Activated CD8-positive, alpha-beta T cell treated with anti-CD3 and anti-CD28 coated beads, Interleukin-2, amount 10 ng/mL, durations not matched to agents 7 days and 5 days (primary cell): ENCODE results near the gene RSRC1. TPM values are rescaled to one million over a fixed set of nuclear protein-coding genes. Genes with fewer than 3 reads are reported as not detected.

Experiments used
- ATAC-seq: fragments of 150-1000 bp; cut with Tn5 transposase; one replicate; pipeline ENCODE4 v1.10.0; 2021; ENCODE audit warnings: moderate library complexity
- CTCF ChIA-PET: fragments of 350-600 bp; sonication (Branson Sonifier 250); formaldehyde crosslinking; loops from one replicate; lab custom pipeline; 2021; ENCODE audit warnings: antibody characterized with exemption; lab: Charles Lee
- POLR2A ChIA-PET: fragments of 350-600 bp; sonication (Branson Sonifier 250); formaldehyde crosslinking; loops from one replicate; lab custom pipeline; 2021; ENCODE audit warnings: antibody characterized with exemption; lab: Charles Lee
- DNase-seq: peaks from one replicate; pipeline ENCODE4 v3.0.0-alpha.2; 2020
- H3K27ac Mint-ChIP-seq: one replicate; pipeline ENCODE4 v1.8.0; 2021; ENCODE audit warnings: mild to moderate bottlenecking, mixed read lengths
- H3K27me3 Mint-ChIP-seq: one replicate; pipeline ENCODE4 v1.8.0; 2021; ENCODE audit warnings: low read depth, mixed read lengths
- H3K36me3 Mint-ChIP-seq: one replicate; pipeline ENCODE4 v1.8.0; 2021; ENCODE audit warnings: low read depth, mixed read lengths
- H3K4me1 Mint-ChIP-seq: one replicate; pipeline ENCODE4 v1.8.0; 2021; ENCODE audit warnings: low read depth, mixed read lengths
- H3K4me3 Mint-ChIP-seq: one replicate; pipeline ENCODE4 v1.8.0; 2021; ENCODE audit warnings: mild to moderate bottlenecking, mixed read lengths
- H3K9me3 Mint-ChIP-seq: one replicate; pipeline ENCODE4 v1.8.0; 2022; ENCODE audit warnings: mixed read lengths; ENCODE audit not compliant: insufficient read depth
- total RNA-seq, 2 experiments: library from RNA; stranded (reverse); gene quantifications; one replicate each; pipeline ENCODE4 v1.2.3, GENCODE V29; 2021

RSRC1 gene
- total RNA-seq, 2 experiments from 2014 or later = 44.9 to 47.9 TPM

DNA sequence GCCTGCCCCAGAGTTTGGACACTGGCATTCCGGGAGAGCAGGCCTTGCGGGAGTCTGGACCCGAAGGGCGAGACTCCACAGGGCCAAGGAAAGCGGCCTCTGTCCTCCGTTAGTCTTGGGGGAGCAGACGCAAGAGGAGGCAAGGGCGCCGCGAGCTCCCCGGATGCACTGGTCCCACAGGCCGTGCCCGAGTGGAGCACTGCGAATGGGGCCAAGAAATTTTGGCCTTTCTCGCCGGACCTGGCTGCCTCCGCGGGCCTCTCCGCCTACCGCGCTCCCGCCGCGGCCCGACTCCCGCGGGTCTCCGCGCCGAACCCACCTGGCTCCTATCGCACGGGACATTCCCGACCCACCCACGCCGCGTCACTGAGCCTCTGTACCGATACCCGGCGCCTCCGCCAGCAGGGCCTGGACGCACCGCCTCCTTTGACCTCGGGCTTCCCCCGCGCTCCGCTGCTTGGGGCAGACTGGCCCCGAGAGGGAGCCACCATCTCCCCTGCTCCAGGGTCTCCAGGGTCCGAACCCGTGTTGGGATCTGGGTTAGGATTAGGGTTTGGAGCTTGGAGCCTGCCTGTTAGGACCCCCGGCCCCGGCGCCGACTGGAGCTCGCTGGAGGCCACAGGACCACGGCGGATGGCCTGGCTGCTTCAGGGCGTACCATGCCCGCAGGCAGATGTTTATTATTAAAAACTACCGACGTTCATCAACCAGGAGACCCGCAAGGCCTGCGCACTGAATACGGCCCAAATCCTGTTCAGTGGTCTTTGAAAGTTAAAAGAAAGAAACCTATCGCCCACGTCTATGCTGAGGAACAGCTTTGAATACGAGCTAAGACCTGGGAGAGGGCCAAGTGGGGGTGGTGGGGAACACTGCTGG is 15.4 kb upstream of the RSRC1 start:
- Mint-ChIP-seq H3K27ac (no peak overlapping the region), H3K27me3 (peaks cover 79% of the 10 kb centered on the region), H3K4me1 (peaks cover 15% of the 10 kb centered on the region), H3K36me3 (peaks cover 3% of the 10 kb centered on the region), H3K9me3 (no peaks in the 10 kb centered on the region), H3K4me3 (no peak overlapping the region)
- ChIA-PET POLR2A (interaction anchor here (0.8 kb wide), 1 partner anchor 9 kb away, joined by 3 read pairs; no protein-coding TSS in a partner anchor), CTCF (no interaction called here)
- ATAC-seq (no peak), DNase-seq (no peak)

DNA sequence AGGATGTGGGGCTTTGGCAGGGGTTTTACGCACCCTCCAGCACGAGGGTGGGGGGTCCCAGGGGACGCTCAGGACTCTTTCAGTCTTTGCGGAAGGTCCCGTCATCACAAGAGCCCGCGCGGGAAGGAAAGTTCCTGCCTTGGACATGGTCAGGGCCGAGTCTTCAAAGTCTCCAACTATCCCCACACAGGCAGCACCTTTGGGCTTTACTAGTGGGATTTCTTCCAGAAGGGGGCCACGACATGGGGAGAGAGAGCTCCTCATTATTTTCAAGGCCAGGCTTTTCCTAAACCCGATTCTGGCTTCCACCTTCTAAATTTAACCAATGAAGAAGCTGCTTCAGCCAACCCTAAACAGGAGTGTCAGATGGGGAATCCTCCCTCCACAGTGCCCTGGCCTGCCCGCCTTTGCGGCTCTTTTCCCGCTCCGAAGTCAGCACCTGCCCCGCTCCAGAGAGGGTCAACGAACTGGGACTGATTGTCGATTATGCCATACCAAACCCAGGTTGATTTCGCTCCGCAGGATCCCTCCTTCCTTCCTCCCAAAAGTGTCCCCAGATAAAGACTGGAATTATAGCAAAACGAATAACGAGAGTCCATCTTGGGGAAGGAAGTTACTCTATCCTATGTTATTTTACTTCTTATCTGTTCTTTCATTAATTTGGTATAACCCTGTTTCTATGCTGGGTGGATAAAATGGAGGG is 14.6 kb upstream of the RSRC1 start:
- Mint-ChIP-seq H3K36me3 (peaks cover 3% of the 10 kb centered on the region), H3K9me3 (no peaks in the 10 kb centered on the region), H3K4me3 (no peak overlapping the region), H3K4me1 (peaks cover 15% of the 10 kb centered on the region), H3K27ac (no peak overlapping the region), H3K27me3 (peaks cover 79% of the 10 kb centered on the region)
- CTCF ChIA-PET = no interaction called here
- ATAC-seq = no peak
- no peak for DNase-seq
- POLR2A ChIA-PET = interaction anchor here (0.8 kb wide), 1 partner anchor 8 kb away, joined by 3 read pairs; no protein-coding TSS in a partner anchor

DNA sequence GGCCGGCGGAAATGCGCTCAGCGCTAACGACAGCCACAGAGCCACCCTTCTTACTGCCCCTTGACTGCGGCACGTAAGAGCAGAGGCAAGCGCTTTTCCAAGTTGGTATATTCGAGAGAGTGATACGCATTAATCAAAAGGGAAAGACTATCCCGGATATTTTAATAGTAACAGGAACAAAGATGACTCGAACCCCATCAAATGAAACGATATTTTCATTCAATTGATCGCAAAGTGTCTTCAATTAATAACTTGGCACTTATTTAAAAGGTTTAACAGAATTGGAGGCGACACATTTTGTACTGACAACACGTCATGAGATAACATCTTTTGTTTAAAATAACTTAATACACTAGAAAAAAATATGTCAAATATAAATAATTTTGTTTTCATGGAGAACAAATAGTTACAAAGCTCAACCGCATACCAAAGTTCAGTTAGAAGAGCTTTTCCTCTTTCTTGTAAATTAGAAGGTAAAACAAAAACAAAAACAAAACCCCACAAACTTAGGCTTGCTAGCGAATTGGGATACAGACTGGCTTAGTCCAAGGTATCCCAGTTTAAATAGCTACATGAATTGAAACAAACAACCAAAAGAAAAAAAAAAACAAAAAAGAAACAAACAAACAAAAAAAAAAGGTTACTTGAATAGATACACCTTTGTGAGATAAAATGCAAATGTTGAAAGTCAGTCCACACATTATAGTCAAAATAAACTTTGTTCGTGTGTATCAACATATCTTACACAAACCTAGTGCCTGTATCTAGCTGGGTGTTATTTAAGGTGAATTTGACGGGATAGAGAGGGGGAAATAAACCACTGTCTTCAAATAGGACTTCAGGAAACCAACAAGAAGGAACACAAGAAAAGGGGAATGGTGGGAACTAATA is 13.8 kb upstream of the RSRC1 start:
- DNase-seq = no peak
- ChIA-PET POLR2A (no interaction called here), CTCF (no interaction called here)
- Mint-ChIP-seq H3K36me3 (peaks cover 3% of the 10 kb centered on the region), H3K27ac (no peak overlapping the region), H3K4me3 (no peak overlapping the region), H3K4me1 (peaks cover 15% of the 10 kb centered on the region), H3K27me3 (peaks cover 80% of the 10 kb centered on the region), H3K9me3 (no peaks in the 10 kb centered on the region)
- no peak for ATAC-seq

DNA sequence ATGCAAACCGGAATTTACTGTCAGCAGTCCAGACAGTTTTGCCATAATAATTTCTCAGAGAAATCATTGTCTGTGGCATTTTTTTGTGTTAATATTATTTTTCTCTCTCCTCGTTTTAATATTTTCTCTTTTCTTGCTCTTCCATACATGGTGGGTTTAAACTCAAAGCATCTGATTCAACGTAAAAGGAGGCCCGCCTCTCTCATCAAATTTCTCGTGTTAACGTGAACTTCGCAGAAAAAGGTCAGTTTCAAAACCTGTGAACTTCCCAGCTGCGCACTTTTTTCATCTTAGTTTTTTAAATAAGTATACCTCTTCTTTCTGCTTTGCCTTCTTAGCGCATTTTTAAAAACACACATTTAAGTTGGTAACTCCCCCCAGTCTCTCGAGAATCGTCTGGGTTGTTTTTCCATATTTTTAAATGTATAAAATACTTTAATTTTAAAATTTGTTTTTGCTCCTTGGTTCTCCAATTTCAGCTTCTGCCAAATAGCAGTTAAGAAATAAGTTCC is 12.8 kb upstream of the RSRC1 start:
- Mint-ChIP-seq H3K9me3 (no peaks in the 10 kb centered on the region), H3K27me3 (peaks cover 81% of the 10 kb centered on the region), H3K4me3 (peak overlapping the region; percentile 87), H3K4me1 (peaks cover 15% of the 10 kb centered on the region), H3K27ac (no peak overlapping the region), H3K36me3 (peaks cover 3% of the 10 kb centered on the region)
- no peak for DNase-seq
- ChIA-PET POLR2A (interaction anchor here (0.9 kb wide), 1 partner anchor 13 kb away, joined by 3 read pairs; the partner anchor contains the start of gene RSRC1), CTCF (interaction anchor here (1.3 kb wide), 1 partner anchor 11 kb away, joined by 4 read pairs; no protein-coding TSS in a partner anchor)
- no peak for ATAC-seq

DNA sequence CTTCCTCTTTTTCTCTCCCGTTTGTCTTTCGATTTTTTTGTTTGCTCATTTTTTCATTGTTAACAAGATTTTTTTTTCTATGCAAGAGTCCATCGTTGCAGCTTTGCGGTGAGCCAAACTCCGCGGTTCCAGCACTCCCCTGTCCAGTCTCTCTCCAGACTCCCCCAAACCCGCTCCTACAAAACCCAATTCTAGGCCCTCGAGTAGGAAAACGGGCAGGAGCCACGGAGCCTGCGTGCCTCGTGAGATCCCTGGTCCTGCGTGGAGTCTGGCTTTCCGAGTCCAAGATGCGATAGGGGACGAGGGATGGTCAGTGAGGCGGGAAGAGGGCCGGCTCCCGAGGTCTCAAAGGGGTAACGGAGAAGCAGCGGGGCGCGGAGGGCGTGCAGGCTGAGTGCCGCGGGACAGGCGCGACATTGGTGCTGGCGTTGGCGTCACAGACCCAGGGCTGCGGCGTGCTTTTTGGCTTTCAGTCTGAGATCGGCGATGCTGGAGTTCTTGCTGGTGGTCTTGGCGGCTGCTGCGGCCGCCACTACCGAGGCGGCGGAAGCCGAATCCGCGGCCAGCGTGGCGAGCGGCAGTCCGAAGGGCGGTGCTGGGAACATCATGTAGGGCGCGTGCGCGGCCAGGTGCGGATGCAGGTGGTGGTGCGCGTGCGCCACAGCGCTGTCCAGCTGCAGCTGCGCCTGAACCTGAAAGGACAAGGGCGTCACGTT is 12.1 kb upstream of the RSRC1 start:
- H3K27ac Mint-ChIP-seq = peak overlapping the region; percentile 57
- DNase-seq (peak; percentile 81), ATAC-seq (peak; percentile 95)
- H3K4me3 Mint-ChIP-seq = peak overlapping the region; percentile 87
- ChIA-PET POLR2A (interaction anchor here (0.9 kb wide), 1 partner anchor 12 kb away, joined by 3 read pairs; the partner anchor contains the start of gene RSRC1), CTCF (interaction anchor here (0.9 to 1.3 kb wide), 2 partner anchors 11 to 67 kb away, joined by 3 to 4 read pairs; no protein-coding TSS in a partner anchor)
- H3K27me3 Mint-ChIP-seq = peaks cover 82% of the 10 kb centered on the region
- peaks cover 20% of the 10 kb centered on the region for H3K4me1 Mint-ChIP-seq
- peaks cover 3% of the 10 kb centered on the region for H3K36me3 Mint-ChIP-seq
- H3K9me3 Mint-ChIP-seq = no peaks in the 10 kb centered on the region

DNA sequence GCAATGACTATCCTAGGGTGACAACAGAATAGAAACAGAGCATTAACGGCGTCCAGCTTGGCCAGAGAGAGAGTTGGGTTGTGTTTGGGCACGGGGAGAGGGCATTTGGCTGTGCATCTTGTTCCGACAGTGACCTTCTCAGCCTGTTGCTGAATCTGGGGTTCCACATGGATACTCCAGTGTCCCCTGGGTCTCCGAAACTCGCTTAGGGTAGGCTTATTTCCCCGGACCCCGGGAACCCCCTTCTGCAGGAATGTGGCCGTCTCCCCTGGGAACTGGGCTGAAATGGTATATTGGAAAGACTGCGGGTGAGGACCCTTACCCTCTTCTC is 11.6 kb upstream of the RSRC1 start:
- ChIA-PET CTCF (interaction anchor here (0.9 to 1.3 kb wide), 2 partner anchors 10 to 66 kb away, joined by 3 to 4 read pairs; no protein-coding TSS in a partner anchor), POLR2A (no interaction called here)
- DNase-seq (no peak), ATAC-seq (no peak)
- H3K27ac Mint-ChIP-seq = peak overlapping the region; percentile 57
- H3K9me3 Mint-ChIP-seq = no peaks in the 10 kb centered on the region
- peaks cover 25% of the 10 kb centered on the region for H3K4me1 Mint-ChIP-seq
- H3K36me3 Mint-ChIP-seq = peaks cover 3% of the 10 kb centered on the region
- peak overlapping the region; percentile 87 for H3K4me3 Mint-ChIP-seq
- peaks cover 85% of the 10 kb centered on the region for H3K27me3 Mint-ChIP-seq

DNA sequence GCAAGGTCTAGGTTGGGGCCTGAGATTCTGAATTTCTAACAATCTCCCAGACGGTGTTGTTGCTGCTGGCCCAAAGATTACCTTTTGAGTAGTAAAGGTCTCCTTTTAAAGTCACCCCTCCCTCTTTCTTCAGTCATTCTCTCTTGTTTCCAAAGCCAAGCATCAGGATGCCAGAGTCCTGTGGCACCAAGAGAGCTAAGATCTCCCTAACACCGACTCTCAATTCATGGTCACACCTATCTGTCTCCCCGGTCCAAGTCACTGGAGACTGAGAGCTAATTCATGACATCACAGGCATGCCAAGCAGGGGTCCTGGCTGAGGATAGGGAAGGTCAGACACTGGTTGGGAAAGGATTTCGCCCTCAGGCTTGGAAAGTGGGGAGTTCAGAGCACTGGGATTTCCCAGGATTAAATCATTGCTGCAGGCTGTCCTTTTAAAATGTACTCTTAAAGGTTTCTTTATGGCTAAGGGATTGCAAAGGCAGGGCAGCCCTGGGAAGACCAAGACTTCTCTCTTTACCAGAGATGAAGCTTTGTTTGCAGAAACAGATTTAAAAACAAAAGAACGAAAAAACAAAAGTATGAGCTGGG is 11.0 kb upstream of the RSRC1 start:
- peaks cover 31% of the 10 kb centered on the region for H3K4me1 Mint-ChIP-seq
- H3K9me3 Mint-ChIP-seq = no peaks in the 10 kb centered on the region
- ChIA-PET CTCF (interaction anchor here (0.9 kb wide), 1 partner anchor 66 kb away, joined by 3 read pairs; no protein-coding TSS in a partner anchor), POLR2A (no interaction called here)
- peak overlapping the region; percentile 87 for H3K4me3 Mint-ChIP-seq
- ATAC-seq (no peak), DNase-seq (no peak)
- H3K27ac Mint-ChIP-seq = no peak overlapping the region
- H3K36me3 Mint-ChIP-seq = peaks cover 3% of the 10 kb centered on the region
- peaks cover 84% of the 10 kb centered on the region for H3K27me3 Mint-ChIP-seq

DNA sequence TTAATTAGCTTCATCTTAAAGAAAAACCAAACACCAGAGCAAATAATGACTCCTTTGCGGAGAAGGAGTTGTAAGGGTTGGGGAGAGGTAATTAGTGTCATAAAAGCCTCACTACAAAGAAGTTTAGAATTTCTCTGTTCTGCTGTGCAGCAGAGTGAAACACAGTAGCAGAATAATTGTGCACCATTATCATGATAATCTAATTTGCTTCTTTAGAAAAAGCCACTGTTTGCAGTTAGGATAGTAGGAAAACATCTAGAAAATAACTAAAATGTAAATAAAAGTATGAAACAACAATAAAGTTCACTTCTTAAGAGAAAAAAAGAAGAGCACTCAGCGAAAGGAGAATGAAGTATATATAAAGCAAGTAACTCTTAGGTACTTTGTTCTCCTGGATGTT is 9.2 kb upstream of the RSRC1 start:
- no peak overlapping the region for H3K27ac Mint-ChIP-seq
- H3K36me3 Mint-ChIP-seq = peaks cover 5% of the 10 kb centered on the region
- H3K4me1 Mint-ChIP-seq = peaks cover 39% of the 10 kb centered on the region
- H3K4me3 Mint-ChIP-seq = no peak overlapping the region
- H3K27me3 Mint-ChIP-seq = peaks cover 82% of the 10 kb centered on the region
- POLR2A ChIA-PET = no interaction called here
- DNase-seq = no peak
- no peaks in the 10 kb centered on the region for H3K9me3 Mint-ChIP-seq
- CTCF ChIA-PET = no interaction called here
- ATAC-seq = no peak

DNA sequence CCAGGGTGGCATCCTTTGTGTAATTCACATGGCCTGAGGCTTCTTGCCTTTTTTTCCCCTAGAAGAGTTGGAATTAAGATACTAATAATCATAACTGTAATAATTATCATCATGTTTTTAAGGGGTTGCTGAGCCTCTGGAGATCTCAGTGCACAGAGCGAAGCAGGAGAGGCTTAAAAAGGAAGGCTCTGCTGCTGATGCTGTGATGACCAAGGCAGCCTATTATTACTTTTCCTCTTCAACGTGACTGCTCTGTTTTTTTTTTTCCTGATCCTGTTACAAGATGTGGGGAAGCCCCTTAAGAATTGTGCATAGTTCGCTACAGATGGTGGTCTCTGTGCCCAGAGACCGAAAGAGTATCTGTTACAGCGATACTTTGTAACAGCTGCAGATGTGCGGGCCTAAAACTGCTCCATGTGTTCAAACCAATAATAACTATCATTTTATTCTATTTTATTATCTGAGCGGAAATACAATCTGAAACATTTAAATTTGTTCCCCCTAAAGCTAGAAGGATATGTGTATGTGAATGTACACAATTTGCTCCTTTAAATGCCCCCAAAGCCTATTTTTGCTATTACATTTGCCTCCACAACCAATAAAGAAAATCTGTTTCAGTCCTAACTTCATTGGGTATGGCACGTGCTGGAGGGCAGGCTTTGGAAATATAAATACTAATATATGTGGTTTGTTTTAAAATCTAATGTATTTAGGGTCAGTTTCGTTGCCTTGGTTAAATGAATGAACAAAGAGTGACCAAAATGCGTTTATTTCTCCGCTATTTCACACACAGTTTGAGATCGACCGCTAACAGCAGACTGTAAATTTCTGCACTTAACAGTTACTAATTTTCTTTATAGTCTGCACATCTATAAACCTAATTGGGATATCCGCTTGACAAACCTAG is 8.3 kb upstream of the RSRC1 start:
- peaks cover 46% of the 10 kb centered on the region for H3K4me1 Mint-ChIP-seq
- no peak for DNase-seq

More for the DNA sequence above, 8.3 kb upstream of the RSRC1 start:
- ChIA-PET POLR2A (no interaction called here), CTCF (no interaction called here)
- H3K27me3 Mint-ChIP-seq = peaks cover 84% of the 10 kb centered on the region
- H3K4me3 Mint-ChIP-seq = no peak overlapping the region
- H3K27ac Mint-ChIP-seq = no peak overlapping the region
- no peaks in the 10 kb centered on the region for H3K9me3 Mint-ChIP-seq
- no peak for ATAC-seq
- peaks cover 5% of the 10 kb centered on the region for H3K36me3 Mint-ChIP-seq
